Astrocyte (in vitro differentiated cells and primary cell): ENCODE results near the gene BSN. TPM values are rescaled to one million over a fixed set of nuclear protein-coding genes. Genes with fewer than 3 reads are reported as not detected.

Source experiments
- DNase-seq: peaks from one replicate; pipeline ENCODE4 v3.0.0-alpha.2; 2010; ENCODE audit warnings: low read depth
- FAIRE-seq: peaks from 2 replicates; lab custom pipeline; 2011; peaks lifted over from hg19 to GRCh38; lab: Jason Lieb, UNC
- H2AFZ ChIP-seq: 2 replicates; pipeline ENCODE4 v1.6.0; 2012; ENCODE audit warnings: low read depth, low read length, inconsistent platforms
- H3K27ac ChIP-seq: 2 replicates; pipeline ENCODE4 v1.5.1; 2011; ENCODE audit warnings: low read depth, low read length, inconsistent platforms
- H3K27me3 ChIP-seq: 2 replicates; pipeline ENCODE4 v1.6.0; 2011; ENCODE audit warnings: low read length, inconsistent platforms; ENCODE audit not compliant: insufficient read depth
- H3K36me3 ChIP-seq: 2 replicates; pipeline ENCODE4 v1.5.1; 2011; ENCODE audit warnings: low read length, inconsistent platforms; ENCODE audit not compliant: insufficient read depth
- H3K4me1 ChIP-seq: 2 replicates; pipeline ENCODE4 v1.5.1; 2011; ENCODE audit warnings: low read length, inconsistent platforms; ENCODE audit not compliant: insufficient read depth
- H3K4me2 ChIP-seq: 2 replicates; pipeline ENCODE4 v1.6.0; 2012; ENCODE audit warnings: low read length, inconsistent platforms
- H3K4me3 ChIP-seq: 2 replicates; pipeline ENCODE4 v1.5.1; 2011; ENCODE audit warnings: low read depth, mild to moderate bottlenecking, low read length, inconsistent platforms; ENCODE audit not compliant: insufficient read depth
- H3K79me2 ChIP-seq: 2 replicates; pipeline ENCODE4 v1.6.0; 2012; ENCODE audit warnings: mild to moderate bottlenecking, low read length, inconsistent platforms; ENCODE audit not compliant: insufficient read depth
- H3K9ac ChIP-seq: 2 replicates; pipeline ENCODE4 v1.6.0; 2012; ENCODE audit warnings: mild to moderate bottlenecking, low read length, inconsistent platforms
- H3K9me3 ChIP-seq: 2 replicates; pipeline ENCODE4 v1.5.1; 2012; ENCODE audit warnings: low read depth, mild to moderate bottlenecking, low read length, inconsistent platforms; ENCODE audit not compliant: insufficient read depth
- H4K20me1 ChIP-seq: 2 replicates; pipeline ENCODE4 v1.6.0; 2012; ENCODE audit warnings: low read length, inconsistent platforms; ENCODE audit not compliant: insufficient read depth
- H3K27ac Mint-ChIP-seq: one replicate; pipeline ENCODE4 v1.8.0; 2021; ENCODE audit warnings: mild to moderate bottlenecking, mixed read lengths; ENCODE audit not compliant: unreplicated experiment
- H3K27me3 Mint-ChIP-seq: one replicate; pipeline ENCODE4 v1.8.0; 2021; ENCODE audit warnings: low read depth, mixed read lengths; ENCODE audit not compliant: unreplicated experiment
- H3K36me3 Mint-ChIP-seq: one replicate; pipeline ENCODE4 v1.8.0; 2021; ENCODE audit warnings: low read depth, mixed read lengths; ENCODE audit not compliant: unreplicated experiment
- H3K4me1 Mint-ChIP-seq: one replicate; pipeline ENCODE4 v1.8.0; 2021; ENCODE audit warnings: low read depth, mixed read lengths; ENCODE audit not compliant: unreplicated experiment
- H3K4me3 Mint-ChIP-seq: one replicate; pipeline ENCODE4 v1.8.0; 2021; ENCODE audit warnings: mild to moderate bottlenecking, moderate library complexity, mixed read lengths; ENCODE audit not compliant: unreplicated experiment
- H3K9me3 Mint-ChIP-seq: one replicate; pipeline ENCODE4 v1.8.0; 2021; ENCODE audit warnings: mild to moderate bottlenecking, mixed read lengths; ENCODE audit not compliant: unreplicated experiment
- CTCF ChIP-seq: IDR thresholded peaks from 2 replicates; pipeline ENCODE4 v1.5.1; 2011; ENCODE audit warnings: low read depth, mild to moderate bottlenecking, inconsistent platforms, low read length, moderate library complexity; ENCODE audit not compliant: insufficient read depth
- EZH2 ChIP-seq: IDR thresholded peaks from 2 replicates; pipeline ENCODE4 v1.6.1; 2012; ENCODE audit warnings: mild to moderate bottlenecking, low read length, inconsistent platforms; ENCODE audit not compliant: insufficient read depth
- total RNA-seq: library from RNA; stranded (reverse); gene quantifications from 2 replicates; pipeline ENCODE4 v1.2.1, GENCODE V29; 2021

Gene BSN
- total RNA-seq, 1 donor from 2014 or later = 0.86 TPM

DNA sequence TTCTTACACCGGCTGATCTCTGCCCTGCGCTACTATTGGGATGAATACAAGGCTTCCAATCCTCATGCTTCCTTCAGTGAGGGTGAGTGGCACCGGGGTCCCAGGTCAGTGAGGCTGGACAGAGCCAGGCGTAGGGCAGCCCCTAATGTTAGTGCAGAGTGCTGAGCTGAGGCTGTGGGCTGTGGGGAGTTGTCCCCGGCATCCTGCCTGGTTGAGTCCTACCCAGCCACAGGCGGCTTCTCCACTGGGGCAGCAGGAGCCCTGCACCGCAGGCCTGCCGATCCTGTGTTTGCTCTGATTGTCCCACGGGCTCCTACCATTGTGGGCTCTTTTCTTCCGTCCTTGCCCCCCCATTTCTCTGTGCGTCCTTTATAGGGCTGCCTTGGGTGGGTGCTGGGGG is 148.4 kb downstream of the BSN start:
- no peak overlapping the region for H3K4me3 ChIP-seq
- H3K4me1 ChIP-seq = no peaks in the 10 kb centered on the region
- no peak overlapping the region for H3K4me3 Mint-ChIP-seq
- H4K20me1 ChIP-seq = peaks cover 6% of the 10 kb centered on the region
- no peaks in the 10 kb centered on the region for H3K36me3 ChIP-seq
- H3K79me2 ChIP-seq = no peaks in the 10 kb centered on the region
- FAIRE-seq (no peak), DNase-seq (no peak)
- H3K9me3 ChIP-seq = no peaks in the 10 kb centered on the region
- no peak overlapping the region for H3K9ac ChIP-seq
- no peaks in the 10 kb centered on the region for H3K27me3 ChIP-seq
- no peak overlapping the region for H3K4me2 ChIP-seq
- H3K27ac Mint-ChIP-seq = no peak overlapping the region
- H3K36me3 Mint-ChIP-seq = peaks cover 14% of the 10 kb centered on the region
- no peak overlapping the region for H3K27ac ChIP-seq
- H3K9me3 Mint-ChIP-seq = no peaks in the 10 kb centered on the region
- peaks cover 7% of the 10 kb centered on the region for H3K4me1 Mint-ChIP-seq
- no peaks in the 10 kb centered on the region for H3K27me3 Mint-ChIP-seq
- H2AFZ ChIP-seq = no peak overlapping the region
- no peak for TF ChIP-seq CTCF
- TF ChIP-seq EZH2 = no peak

- no peak overlapping the region for H3K4me3 Mint-ChIP-seq
- no peak overlapping the region for H3K27ac ChIP-seq
- no peak overlapping the region for H3K27ac Mint-ChIP-seq
- peaks cover 14% of the 10 kb centered on the region for H3K36me3 Mint-ChIP-seq
- no peak overlapping the region for H3K9ac ChIP-seq
- H3K4me1 Mint-ChIP-seq = peaks cover 8% of the 10 kb centered on the region
- H3K27me3 ChIP-seq = no peaks in the 10 kb centered on the region
- H4K20me1 ChIP-seq = peaks cover 9% of the 10 kb centered on the region
- DNase-seq (no peak), FAIRE-seq (no peak)
- H3K27me3 Mint-ChIP-seq = no peaks in the 10 kb centered on the region
- no peaks in the 10 kb centered on the region for H3K4me1 ChIP-seq
- TF ChIP-seq EZH2 (no peak), CTCF (peak; percentile 63)
- H2AFZ ChIP-seq = no peak overlapping the region
- no peaks in the 10 kb centered on the region for H3K36me3 ChIP-seq
- no peak overlapping the region for H3K4me3 ChIP-seq
- no peaks in the 10 kb centered on the region for H3K79me2 ChIP-seq
- no peaks in the 10 kb centered on the region for H3K9me3 ChIP-seq
- no peaks in the 10 kb centered on the region for H3K9me3 Mint-ChIP-seq
- no peak overlapping the region for H3K4me2 ChIP-seq
These were observed 149.2 kb downstream of the BSN start for GRCh38 chr3:49703443-49703927.

DNA sequence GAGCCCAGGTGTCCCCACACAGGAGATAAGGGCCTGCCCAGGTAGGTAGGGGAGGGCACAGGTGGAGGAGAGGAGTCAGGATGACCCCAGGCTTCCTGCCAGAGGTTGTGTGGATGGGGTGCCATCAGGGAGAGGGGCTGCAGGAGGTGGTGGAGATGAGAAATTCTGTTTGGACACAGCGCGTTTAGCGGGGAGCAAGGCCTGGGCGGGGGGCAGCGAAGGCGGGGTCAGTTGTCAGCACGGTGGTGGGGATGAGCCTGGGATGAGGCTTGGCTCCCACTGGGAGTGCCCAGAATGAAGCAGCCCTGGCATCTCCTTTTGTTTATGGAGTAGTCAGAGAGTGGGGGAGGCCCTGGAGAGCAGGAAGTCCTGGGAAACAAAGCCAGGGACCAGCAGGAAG is 149.7 kb downstream of the BSN start:
- H3K9me3 ChIP-seq = no peaks in the 10 kb centered on the region
- H3K36me3 ChIP-seq = no peaks in the 10 kb centered on the region
- peaks cover 10% of the 10 kb centered on the region for H4K20me1 ChIP-seq
- H3K27me3 ChIP-seq = no peaks in the 10 kb centered on the region
- H3K79me2 ChIP-seq = no peaks in the 10 kb centered on the region
- TF ChIP-seq EZH2 = no peak
- TF ChIP-seq CTCF = no peak
- H2AFZ ChIP-seq = no peak overlapping the region
- H3K4me3 Mint-ChIP-seq = no peak overlapping the region
- no peaks in the 10 kb centered on the region for H3K27me3 Mint-ChIP-seq
- peaks cover 12% of the 10 kb centered on the region for H3K36me3 Mint-ChIP-seq
- no peak overlapping the region for H3K27ac ChIP-seq
- FAIRE-seq = no peak
- H3K4me3 ChIP-seq = no peak overlapping the region
- no peak overlapping the region for H3K27ac Mint-ChIP-seq
- H3K9me3 Mint-ChIP-seq = no peaks in the 10 kb centered on the region
- H3K4me2 ChIP-seq = no peak overlapping the region
- DNase-seq = no peak
- peaks cover 8% of the 10 kb centered on the region for H3K4me1 Mint-ChIP-seq
- no peak overlapping the region for H3K9ac ChIP-seq
- no peaks in the 10 kb centered on the region for H3K4me1 ChIP-seq
